ENCODE data around the gene AGK. TPM values are rescaled to one million over a fixed set of nuclear protein-coding genes. Genes with fewer than 3 reads are reported as not detected.
A peak's percentile ranks its signal among the peaks of the same experiment; 100 is the strongest.

Gene AGK
- total RNA-seq, 1 experiment from 2014 or later = 35.4 TPM

DNA sequence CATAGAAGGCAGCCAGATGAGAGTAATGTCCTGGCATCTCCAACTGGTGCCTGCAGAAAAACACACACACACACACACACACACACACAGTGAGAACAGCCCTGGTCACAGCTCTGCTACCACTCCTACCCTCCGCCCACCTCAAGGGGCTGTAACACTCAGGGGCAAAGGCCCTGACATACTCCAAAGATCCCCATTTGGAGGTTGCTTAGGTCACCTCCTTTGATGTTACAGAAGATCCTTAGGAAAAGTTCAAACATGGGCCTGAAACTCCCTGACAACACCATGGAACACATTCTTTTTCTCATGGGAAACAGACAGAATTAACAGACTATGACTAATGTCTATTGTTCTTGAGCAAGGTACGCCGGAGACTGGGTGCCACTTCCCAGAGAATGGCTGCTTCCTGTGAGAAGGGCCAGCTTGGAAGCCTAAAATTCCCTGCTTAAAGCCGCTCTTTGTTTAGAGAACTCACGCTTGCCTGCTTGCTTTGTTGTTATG, 123.0 kb downstream of the AGK start:
- intact Hi-C loops (cut with micrococcal nuclease) = no loop called here
- DNase-seq (ENCODE audit: unreplicated experiment) = peak; percentile 91
- H3K4me1 Mint-ChIP-seq (ENCODE audit: insufficient read depth, unreplicated experiment) = peaks cover 12% of the 10 kb centered on the region
- H3K27me3 Mint-ChIP-seq (ENCODE audit: insufficient read depth, unreplicated experiment) = no peaks in the 10 kb centered on the region
- TF ChIP-seq, protein P1, sequence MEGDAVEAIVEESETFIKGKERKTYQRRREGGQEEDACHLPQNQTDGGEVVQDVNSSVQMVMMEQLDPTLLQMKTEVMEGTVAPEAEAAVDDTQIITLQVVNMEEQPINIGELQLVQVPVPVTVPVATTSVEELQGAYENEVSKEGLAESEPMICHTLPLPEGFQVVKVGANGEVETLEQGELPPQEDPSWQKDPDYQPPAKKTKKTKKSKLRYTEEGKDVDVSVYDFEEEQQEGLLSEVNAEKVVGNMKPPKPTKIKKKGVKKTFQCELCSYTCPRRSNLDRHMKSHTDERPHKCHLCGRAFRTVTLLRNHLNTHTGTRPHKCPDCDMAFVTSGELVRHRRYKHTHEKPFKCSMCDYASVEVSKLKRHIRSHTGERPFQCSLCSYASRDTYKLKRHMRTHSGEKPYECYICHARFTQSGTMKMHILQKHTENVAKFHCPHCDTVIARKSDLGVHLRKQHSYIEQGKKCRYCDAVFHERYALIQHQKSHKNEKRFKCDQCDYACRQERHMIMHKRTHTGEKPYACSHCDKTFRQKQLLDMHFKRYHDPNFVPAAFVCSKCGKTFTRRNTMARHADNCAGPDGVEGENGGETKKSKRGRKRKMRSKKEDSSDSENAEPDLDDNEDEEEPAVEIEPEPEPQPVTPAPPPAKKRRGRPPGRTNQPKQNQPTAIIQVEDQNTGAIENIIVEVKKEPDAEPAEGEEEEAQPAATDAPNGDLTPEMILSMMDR (IDR thresholded peaks at IDR 0.05; ENCODE audit: unreplicated experiment) = no peak
- H3K27ac Mint-ChIP-seq (ENCODE audit: low read depth, unreplicated experiment) = peak overlapping the region; percentile 82
- H3K36me3 Mint-ChIP-seq (ENCODE audit: insufficient read depth, unreplicated experiment) = peaks cover 13% of the 10 kb centered on the region
- CTCF ChIA-PET = interaction anchor here (0.8 to 1.3 kb wide), 2 partner anchors 19 to 122 kb away, joined by 3 read pairs; no protein-coding TSS in a partner anchor
- H3K4me3 Mint-ChIP-seq (ENCODE audit: unreplicated experiment) = no peak overlapping the region
- no TSS peak for BruUV-seq (replicated peaks)
- POLR2A ChIA-PET = interaction anchor here (0.7 kb wide), 1 partner anchor 1000 kb away, joined by 3 read pairs; no protein-coding TSS in a partner anchor
- no peaks in the 10 kb centered on the region for H3K9me3 Mint-ChIP-seq (ENCODE audit: unreplicated experiment)

DNA sequence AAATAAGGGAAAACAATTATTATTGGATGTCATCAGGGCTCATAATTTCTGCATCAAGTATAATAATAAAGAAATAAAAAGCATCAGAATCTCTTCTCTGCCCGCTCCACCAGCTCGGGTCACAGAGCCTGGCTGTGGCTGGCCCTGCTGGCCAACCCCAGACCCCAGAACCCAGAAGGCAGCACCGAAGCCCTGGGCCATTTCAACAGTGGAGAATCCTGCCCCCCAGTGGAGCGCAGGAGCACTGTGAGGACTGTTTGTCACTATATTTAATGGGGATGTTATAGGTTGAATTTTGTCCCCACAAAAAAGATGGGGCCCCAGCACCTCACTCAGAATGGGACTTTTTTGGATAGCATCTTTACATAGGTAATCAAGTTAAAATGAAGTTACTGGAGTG, 123.5 kb downstream of the AGK start:
- BruUV-seq (replicated peaks) = no TSS peak
- Mint-ChIP-seq H3K4me3 (ENCODE audit: unreplicated experiment) (no peak overlapping the region), H3K36me3 (ENCODE audit: insufficient read depth, unreplicated experiment) (peaks cover 13% of the 10 kb centered on the region), H3K27ac (ENCODE audit: low read depth, unreplicated experiment) (peak overlapping the region; percentile 82), H3K4me1 (ENCODE audit: insufficient read depth, unreplicated experiment) (peaks cover 12% of the 10 kb centered on the region), H3K9me3 (ENCODE audit: unreplicated experiment) (no peaks in the 10 kb centered on the region), H3K27me3 (ENCODE audit: insufficient read depth, unreplicated experiment) (no peaks in the 10 kb centered on the region)
- ChIA-PET POLR2A (no interaction called here), CTCF (interaction anchor here (0.8 to 1.3 kb wide), 3 partner anchors 20 to 122 kb away, joined by 3 read pairs; no protein-coding TSS in a partner anchor)
- intact Hi-C loops (cut with micrococcal nuclease) = no loop called here
- peak; percentile 46 for DNase-seq (ENCODE audit: unreplicated experiment)
- TF ChIP-seq, protein P1 (IDR thresholded peaks at IDR 0.05; ENCODE audit: unreplicated experiment) = peak; percentile 41

DNA sequence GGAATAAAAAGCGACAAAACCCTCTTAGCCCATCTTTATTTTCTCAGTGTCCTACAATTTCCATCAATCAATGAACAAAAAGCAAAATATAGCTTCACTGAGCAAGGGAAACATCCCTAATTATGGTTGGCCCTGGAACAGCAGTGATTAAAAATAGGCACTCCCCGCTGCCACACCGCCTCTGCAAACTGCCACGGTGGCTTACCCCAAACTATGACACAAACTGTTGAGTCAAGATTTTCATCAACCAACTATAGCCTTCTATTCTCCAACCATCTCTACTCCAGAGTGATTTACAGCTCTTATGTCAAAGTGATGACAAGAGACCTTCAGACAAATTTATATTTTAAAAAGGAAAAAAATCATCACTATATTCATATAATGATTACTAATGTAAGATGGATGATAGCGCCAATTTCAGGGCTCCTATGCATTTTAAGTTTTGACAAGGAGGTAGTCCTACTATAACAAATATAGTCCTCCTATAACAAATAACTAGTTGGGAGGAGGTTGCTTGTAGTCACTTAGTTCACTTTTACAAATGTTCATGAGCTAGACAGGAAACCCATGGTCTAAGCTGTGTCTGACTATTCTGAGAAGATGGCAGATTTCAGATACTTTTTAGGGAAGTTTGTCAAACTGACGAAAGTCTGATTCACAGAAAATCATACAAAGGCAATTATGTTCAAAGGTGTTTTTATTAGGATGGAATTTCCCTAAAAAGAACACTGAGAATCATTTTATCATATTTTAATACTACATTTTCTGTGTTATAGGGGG, 124.4 kb downstream of the AGK start:
- TF ChIP-seq, protein P1 (IDR thresholded peaks at IDR 0.05; ENCODE audit: unreplicated experiment) = no peak
- intact Hi-C loops (cut with micrococcal nuclease) = no loop called here

DNA sequence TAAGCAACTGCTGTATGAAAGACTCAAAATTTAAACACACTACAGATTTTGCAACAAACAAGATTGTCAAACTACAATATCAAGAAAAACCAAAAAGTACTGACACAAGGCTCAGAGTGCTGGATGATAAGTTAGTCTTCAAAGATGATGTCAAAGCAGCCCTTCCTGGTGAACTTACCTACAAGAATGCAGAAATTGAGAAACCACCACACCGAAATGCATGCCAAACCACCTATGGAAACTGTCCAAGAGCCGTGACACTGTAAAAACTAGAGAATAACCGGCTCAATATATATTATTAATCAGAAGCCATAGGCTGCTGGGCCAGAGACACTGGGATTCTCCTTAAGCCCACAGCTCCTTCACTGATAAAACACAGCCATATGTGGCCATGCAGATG, 125.4 kb downstream of the AGK start:
- intact Hi-C loops (cut with micrococcal nuclease) = no loop called here
- DNase-seq (ENCODE audit: unreplicated experiment) = peak; percentile 91

More for the DNA sequence above, 124.4 kb downstream of the AGK start:
- Mint-ChIP-seq H3K27me3 (ENCODE audit: insufficient read depth, unreplicated experiment) (no peaks in the 10 kb centered on the region), H3K9me3 (ENCODE audit: unreplicated experiment) (no peaks in the 10 kb centered on the region), H3K36me3 (ENCODE audit: insufficient read depth, unreplicated experiment) (peaks cover 6% of the 10 kb centered on the region), H3K27ac (ENCODE audit: low read depth, unreplicated experiment) (peak overlapping the region; percentile 67), H3K4me3 (ENCODE audit: unreplicated experiment) (no peak overlapping the region), H3K4me1 (ENCODE audit: insufficient read depth, unreplicated experiment) (peaks cover 12% of the 10 kb centered on the region)
- no peak for DNase-seq (ENCODE audit: unreplicated experiment)
- no TSS peak for BruUV-seq (replicated peaks)
- ChIA-PET POLR2A (interaction anchor here (0.6 kb wide), 2 partner anchors 14 to 858 kb away, joined by 3 read pairs; no protein-coding TSS in a partner anchor), CTCF (interaction anchor here (0.9 to 1.1 kb wide), 4 partner anchors 13 to 45 kb away, joined by 3 to 4 read pairs (median 3); no protein-coding TSS in a partner anchor)

More for the DNA sequence above, 125.4 kb downstream of the AGK start:
- no peaks in the 10 kb centered on the region for H3K9me3 Mint-ChIP-seq (ENCODE audit: unreplicated experiment)
- TF ChIP-seq, protein P1 (IDR thresholded peaks at IDR 0.05; ENCODE audit: unreplicated experiment) = no peak
- peaks cover 6% of the 10 kb centered on the region for H3K36me3 Mint-ChIP-seq (ENCODE audit: insufficient read depth, unreplicated experiment)
- no TSS peak for BruUV-seq (replicated peaks)
- ChIA-PET CTCF (interaction anchor here (1.3 kb wide), 1 partner anchor 61 kb away, joined by 4 read pairs; the partner anchor contains the start of gene SSBP1), POLR2A (interaction anchor here (1.1 kb wide), 1 partner anchor 25 kb away, joined by 3 read pairs; no protein-coding TSS in a partner anchor)
- H3K27ac Mint-ChIP-seq (ENCODE audit: low read depth, unreplicated experiment) = peak overlapping the region; percentile 67
- no peaks in the 10 kb centered on the region for H3K27me3 Mint-ChIP-seq (ENCODE audit: insufficient read depth, unreplicated experiment)
- H3K4me1 Mint-ChIP-seq (ENCODE audit: insufficient read depth, unreplicated experiment) = peaks cover 12% of the 10 kb centered on the region
- H3K4me3 Mint-ChIP-seq (ENCODE audit: unreplicated experiment) = no peak overlapping the region
